ENCODE data around the gene SLC28A1.

DNA sequence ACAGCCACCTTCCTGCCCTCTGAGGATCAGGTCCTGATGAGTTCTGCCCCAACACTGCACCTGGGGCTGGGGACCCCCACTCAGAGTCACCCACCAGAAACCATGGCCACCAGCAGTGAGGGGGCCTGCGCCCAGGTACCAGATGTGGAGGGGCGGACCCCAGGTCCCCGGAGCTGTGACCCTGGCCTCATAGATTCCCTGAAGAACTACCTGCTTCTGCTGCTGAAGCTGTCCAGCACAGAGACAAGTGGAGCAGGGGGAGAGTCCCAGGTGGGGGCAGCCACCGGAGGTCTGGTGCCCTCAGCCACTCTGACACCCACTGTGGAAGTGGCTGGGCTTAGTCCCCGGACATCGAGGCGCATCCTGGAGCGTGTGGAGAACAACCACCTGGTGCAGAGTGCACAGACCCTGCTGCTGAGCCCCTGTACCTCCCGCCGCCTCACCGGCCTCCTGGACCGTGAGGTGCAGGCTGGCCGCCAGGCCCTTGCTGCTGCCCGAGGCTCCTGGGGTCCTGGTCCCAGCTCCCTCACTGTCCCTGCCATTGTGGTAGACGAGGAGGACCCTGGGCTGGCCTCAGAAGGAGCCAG lies 27.0 kb upstream of the SLC28A1 start:
- TF ChIP-seq, protein P1, sequence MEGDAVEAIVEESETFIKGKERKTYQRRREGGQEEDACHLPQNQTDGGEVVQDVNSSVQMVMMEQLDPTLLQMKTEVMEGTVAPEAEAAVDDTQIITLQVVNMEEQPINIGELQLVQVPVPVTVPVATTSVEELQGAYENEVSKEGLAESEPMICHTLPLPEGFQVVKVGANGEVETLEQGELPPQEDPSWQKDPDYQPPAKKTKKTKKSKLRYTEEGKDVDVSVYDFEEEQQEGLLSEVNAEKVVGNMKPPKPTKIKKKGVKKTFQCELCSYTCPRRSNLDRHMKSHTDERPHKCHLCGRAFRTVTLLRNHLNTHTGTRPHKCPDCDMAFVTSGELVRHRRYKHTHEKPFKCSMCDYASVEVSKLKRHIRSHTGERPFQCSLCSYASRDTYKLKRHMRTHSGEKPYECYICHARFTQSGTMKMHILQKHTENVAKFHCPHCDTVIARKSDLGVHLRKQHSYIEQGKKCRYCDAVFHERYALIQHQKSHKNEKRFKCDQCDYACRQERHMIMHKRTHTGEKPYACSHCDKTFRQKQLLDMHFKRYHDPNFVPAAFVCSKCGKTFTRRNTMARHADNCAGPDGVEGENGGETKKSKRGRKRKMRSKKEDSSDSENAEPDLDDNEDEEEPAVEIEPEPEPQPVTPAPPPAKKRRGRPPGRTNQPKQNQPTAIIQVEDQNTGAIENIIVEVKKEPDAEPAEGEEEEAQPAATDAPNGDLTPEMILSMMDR (optimal IDR thresholded peaks at IDR 0.05 in 1 of 3, IDR thresholded peaks at IDR 0.05 in 1 of 3, conservative IDR thresholded peaks at IDR 0.05 in 1 of 3; ENCODE audit: extremely low read depth in 1 of 3, insufficient read depth in 2 of 3, low read length in 3 of 3) = no peak
- no peak for TF ChIP-seq EZH2 (IDR thresholded peaks at IDR 0.05; ENCODE audit: low read length)

All from keratinocyte (primary cell).